GM18508 (cell line): ENCODE results near the gene UBE2L6.

Experiments
- ATAC-seq: cut with Tn5 transposase; IDR thresholded peaks from one replicate; pipeline ENCODE4 v1.9.1; 2021; ENCODE audit warnings: moderate number of reproducible peaks; ENCODE audit not compliant: insufficient read depth, unreplicated experiment

Gene UBE2L6

DNA sequence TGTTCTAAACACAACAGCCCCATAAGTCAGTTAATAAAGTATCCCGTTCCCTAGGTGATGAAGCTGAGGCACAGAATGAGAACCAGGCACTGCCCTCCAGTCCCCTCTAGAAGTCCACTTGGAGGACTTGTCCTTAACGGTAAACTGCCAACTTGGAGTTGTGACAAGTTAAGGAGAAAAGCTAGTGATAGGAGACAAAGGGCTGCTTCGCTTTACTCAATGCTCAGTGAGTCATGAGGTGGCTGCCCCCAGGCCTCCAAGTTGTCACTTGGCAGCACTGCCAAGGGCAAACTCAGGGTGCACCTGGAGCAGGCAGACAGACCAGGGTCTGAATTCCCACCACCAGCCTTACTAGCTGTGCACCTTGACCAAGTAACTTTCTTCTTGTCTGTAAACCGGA, 65.5 kb downstream of the UBE2L6 start:
- no peak for ATAC-seq
